Muscle of leg (tissue), 11 donors: ENCODE measurements around the gene RASA3. TPM values are rescaled to one million over a fixed set of nuclear protein-coding genes. Genes with fewer than 3 reads are reported as not detected.
"Not testable (repeated sequence)": the region's sequence is repeated elsewhere in the genome, so short reads cannot be mapped to it uniquely, and the experiment has no call there.

Experiments
- DNase-seq: peaks from one replicate; pipeline ENCODE4 v3.0.0; 2013
- H3K27ac ChIP-seq: one replicate; pipeline ENCODE4 v1.5.1; 2013; ENCODE audit warnings: mild to moderate bottlenecking, low read length, control low read depth
- H3K27me3 ChIP-seq: one replicate; pipeline ENCODE4 v1.6.1; 2013; ENCODE audit warnings: low read length; ENCODE audit not compliant: control insufficient read depth, insufficient read depth
- H3K36me3 ChIP-seq: one replicate; pipeline ENCODE4 v1.6.1; 2013; ENCODE audit warnings: low read length; ENCODE audit not compliant: control insufficient read depth, insufficient read depth
- H3K4me1 ChIP-seq: one replicate; pipeline ENCODE4 v1.6.1; 2013; ENCODE audit warnings: low read length; ENCODE audit not compliant: control insufficient read depth, insufficient read depth
- H3K4me3 ChIP-seq: one replicate; pipeline ENCODE4 v1.5.1; 2013; ENCODE audit warnings: low read length, control low read depth
- H3K9me3 ChIP-seq: replicated peaks from 2 replicates; pipeline ENCODE4 v1.6.1; 2013; ENCODE audit warnings: low read depth, low read length; ENCODE audit not compliant: control insufficient read depth
- WGBS: methylation state at CpG from one replicate; pipeline ENCODE4 v1.1.5; 2013; ENCODE audit warnings: missing lambda C conversion rate; ENCODE audit not compliant: insufficient coverage; 5-methylcytosine and 5-hydroxymethylcytosine counted together
- polyA plus RNA-seq, 8 donors: library from polyadenylated mRNA; unstranded; fragments of 120-200 nt; gene quantifications; one replicate each; pipeline versions ENCODE4 v1.2.1 to v1.2.3, GENCODE V29; 2013; ENCODE audit warnings: inconsistent platforms in 1 of 8, low replicate concordance in 1 of 8; ENCODE audit not compliant: insufficient read length in 8 of 8, insufficient read depth in 1 of 8
- total RNA-seq: library from RNA; stranded (reverse); fragments of 120-200 nt; gene quantifications from one replicate; pipeline ENCODE4 v1.2.4, GENCODE V29; 2013

The RASA3 gene
- total and polyA plus RNA-seq, 9 donors = 15.9 to 27.2 (median 21.6) TPM

GRCh38 chr13:114149774-114150740 lies 17.6 kb upstream of the RASA3 start:
- DNase-seq = no peak
- peaks cover 2% of the 10 kb centered on the region for H3K27me3 ChIP-seq
- no peaks in the 10 kb centered on the region for H3K9me3 ChIP-seq
- peaks cover 10% of the 10 kb centered on the region for H3K4me1 ChIP-seq
- 83% methylated on average over 9 of the region's 12 CpGs for WGBS
- H3K27ac ChIP-seq = no peak overlapping the region
- H3K4me3 ChIP-seq = no peak overlapping the region
- no peaks in the 10 kb centered on the region for H3K36me3 ChIP-seq

- not testable (repeated sequence) for DNase-seq, H3K36me3 ChIP-seq, H3K27ac ChIP-seq, H3K4me1 ChIP-seq, H3K27me3 ChIP-seq, H3K4me3 ChIP-seq, H3K9me3 ChIP-seq
- 95% methylated on average over 10 of the region's 19 CpGs for WGBS
Measured at GRCh38 chr13:114148886-114149285, 16.5 kb upstream of the RASA3 start.

GRCh38 chr13:114148521-114148855 lies 16.1 kb upstream of the RASA3 start:
- no peak overlapping the region for H3K27ac ChIP-seq
- WGBS = 65% methylated on average over 7 of the region's 8 CpGs
- H3K9me3 ChIP-seq = no peaks in the 10 kb centered on the region
- no peaks in the 10 kb centered on the region for H3K36me3 ChIP-seq
- DNase-seq = no peak
- H3K4me3 ChIP-seq = no peak overlapping the region
- peaks cover 2% of the 10 kb centered on the region for H3K27me3 ChIP-seq
- peaks cover 10% of the 10 kb centered on the region for H3K4me1 ChIP-seq

GRCh38 chr13:114147803-114148520 lies 15.5 kb upstream of the RASA3 start:
- Histone ChIP-seq H3K4me3 (no peak overlapping the region), H3K4me1 (peaks cover 14% of the 10 kb centered on the region), H3K9me3 (no peaks in the 10 kb centered on the region), H3K27me3 (peaks cover 2% of the 10 kb centered on the region), H3K27ac (no peak overlapping the region), H3K36me3 (no peaks in the 10 kb centered on the region)
- 74% methylated on average over 9 of the region's 22 CpGs for WGBS
- no peak for DNase-seq

- H3K27ac ChIP-seq = no peak overlapping the region
- H3K27me3 ChIP-seq = peaks cover 2% of the 10 kb centered on the region
- DNase-seq = no peak
- no peaks in the 10 kb centered on the region for H3K36me3 ChIP-seq
- peaks cover 22% of the 10 kb centered on the region for H3K4me1 ChIP-seq
- no peaks in the 10 kb centered on the region for H3K9me3 ChIP-seq
- H3K4me3 ChIP-seq = no peak overlapping the region
- WGBS = 63% methylated on average over 6 of the region's 10 CpGs
Measured at GRCh38 chr13:114146629-114147028, 14.2 kb upstream of the RASA3 start.

GRCh38 chr13:114146173-114146572 lies 13.8 kb upstream of the RASA3 start:
- H3K27ac ChIP-seq = no peak overlapping the region

GRCh38 chr13:114145722-114146121 lies 13.3 kb upstream of the RASA3 start:
- Histone ChIP-seq H3K27me3 (peaks cover 2% of the 10 kb centered on the region), H3K4me3 (no peak overlapping the region), H3K9me3 (no peaks in the 10 kb centered on the region), H3K4me1 (peaks cover 16% of the 10 kb centered on the region), H3K36me3 (no peaks in the 10 kb centered on the region), H3K27ac (no peak overlapping the region)
- no peak for DNase-seq
- 90% methylated on average over 14 of the region's 14 CpGs for WGBS

More at GRCh38 chr13:114146173-114146572, 13.8 kb upstream of the RASA3 start:
- H3K36me3 ChIP-seq = no peaks in the 10 kb centered on the region
- peaks cover 19% of the 10 kb centered on the region for H3K4me1 ChIP-seq
- DNase-seq = no peak
- H3K9me3 ChIP-seq = no peaks in the 10 kb centered on the region
- no peak overlapping the region for H3K4me3 ChIP-seq
- H3K27me3 ChIP-seq = peaks cover 2% of the 10 kb centered on the region
- WGBS = 95% methylated on average over 12 of the region's 14 CpGs

- WGBS = 38% methylated on average over 2 of the region's 3 CpGs
- Histone ChIP-seq H3K4me1 (peaks cover 16% of the 10 kb centered on the region), H3K9me3 (no peaks in the 10 kb centered on the region), H3K36me3 (no peaks in the 10 kb centered on the region), H3K27ac (no peak overlapping the region), H3K27me3 (peaks cover 2% of the 10 kb centered on the region), H3K4me3 (no peak overlapping the region)
- DNase-seq = no peak
Measured at GRCh38 chr13:114145256-114145655, 12.8 kb upstream of the RASA3 start.

GRCh38 chr13:114144606-114145244 lies 12.3 kb upstream of the RASA3 start:
- H3K4me3 ChIP-seq = no peak overlapping the region
- peaks cover 16% of the 10 kb centered on the region for H3K4me1 ChIP-seq
- H3K27me3 ChIP-seq = peaks cover 2% of the 10 kb centered on the region
- WGBS = 62% methylated on average over 12 of the region's 17 CpGs
- no peak for DNase-seq
- no peaks in the 10 kb centered on the region for H3K9me3 ChIP-seq
- no peak overlapping the region for H3K27ac ChIP-seq
- no peaks in the 10 kb centered on the region for H3K36me3 ChIP-seq
